Stimulated activated CD4-positive, alpha-beta T cell treated with anti-CD3 and anti-CD28 coated beads, Interleukin-4, amount 100 ng/mL, for 24 hours (primary cell): ENCODE results near the gene ATP2B2.

Experiments used
- DNase-seq: peaks from one replicate; pipeline ENCODE4 v3.0.0-alpha.2; 2020

ATP2B2 gene

DNA sequence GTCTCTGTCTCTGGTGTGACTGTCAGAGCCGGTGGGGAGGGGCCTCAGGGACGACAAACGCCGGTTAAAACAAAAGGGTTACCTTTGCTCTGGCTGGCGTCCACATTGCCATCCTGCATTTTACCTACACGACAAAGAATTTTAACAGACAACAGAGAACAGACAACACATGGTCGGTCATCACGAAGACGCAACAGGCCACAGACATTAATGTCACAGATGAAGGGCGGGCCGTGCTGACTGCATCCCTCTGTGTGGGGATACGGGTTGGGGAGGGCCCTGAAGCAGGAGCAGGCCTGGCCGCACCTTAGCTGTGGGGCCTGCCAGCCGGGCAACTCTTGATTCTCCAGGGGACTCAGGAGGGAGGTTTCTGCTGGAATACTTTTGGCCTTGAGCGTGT lies 126.2 kb downstream of the ATP2B2 start:
- DNase-seq: no peak

DNA sequence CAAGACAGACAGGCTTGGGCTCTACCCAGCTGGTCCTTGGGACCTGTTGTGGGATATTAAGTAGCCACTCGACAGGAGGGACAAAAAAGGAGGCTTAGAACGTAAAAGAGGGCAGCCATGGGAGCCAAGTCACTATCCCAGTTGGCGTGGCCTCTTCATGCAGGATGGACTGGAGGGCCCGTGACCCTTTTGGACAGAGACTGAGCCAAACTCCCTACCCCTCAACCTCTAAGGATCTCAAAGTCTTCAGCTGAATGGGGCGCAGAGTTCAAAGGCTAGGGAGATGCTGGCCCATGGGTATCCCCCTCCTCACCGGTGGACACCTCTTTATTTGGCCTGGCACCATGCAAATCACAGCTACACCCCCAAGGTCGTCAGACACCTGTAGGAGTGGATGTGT lies 126.6 kb downstream of the ATP2B2 start:
- no peak for DNase-seq

DNA sequence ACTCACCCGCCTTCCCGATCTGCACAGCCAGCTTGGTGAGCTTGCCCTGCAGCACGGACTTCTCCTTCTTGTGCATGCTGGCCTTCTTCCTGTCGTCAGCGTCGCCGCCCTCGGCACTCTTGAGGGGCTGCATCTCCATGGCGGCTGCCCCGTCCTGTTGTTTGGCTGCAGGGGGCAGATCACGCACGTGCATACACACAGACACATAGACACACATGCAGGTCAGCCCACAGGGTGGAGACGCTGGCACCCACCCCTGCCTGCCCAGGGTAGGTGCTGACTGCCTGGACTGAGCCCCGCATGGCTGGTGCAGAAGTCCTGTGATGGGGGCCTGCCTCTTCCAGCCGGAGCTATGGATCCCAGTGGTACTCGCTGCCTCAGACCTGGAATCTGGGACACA lies 127.1 kb downstream of the ATP2B2 start:
- no peak for DNase-seq

DNA sequence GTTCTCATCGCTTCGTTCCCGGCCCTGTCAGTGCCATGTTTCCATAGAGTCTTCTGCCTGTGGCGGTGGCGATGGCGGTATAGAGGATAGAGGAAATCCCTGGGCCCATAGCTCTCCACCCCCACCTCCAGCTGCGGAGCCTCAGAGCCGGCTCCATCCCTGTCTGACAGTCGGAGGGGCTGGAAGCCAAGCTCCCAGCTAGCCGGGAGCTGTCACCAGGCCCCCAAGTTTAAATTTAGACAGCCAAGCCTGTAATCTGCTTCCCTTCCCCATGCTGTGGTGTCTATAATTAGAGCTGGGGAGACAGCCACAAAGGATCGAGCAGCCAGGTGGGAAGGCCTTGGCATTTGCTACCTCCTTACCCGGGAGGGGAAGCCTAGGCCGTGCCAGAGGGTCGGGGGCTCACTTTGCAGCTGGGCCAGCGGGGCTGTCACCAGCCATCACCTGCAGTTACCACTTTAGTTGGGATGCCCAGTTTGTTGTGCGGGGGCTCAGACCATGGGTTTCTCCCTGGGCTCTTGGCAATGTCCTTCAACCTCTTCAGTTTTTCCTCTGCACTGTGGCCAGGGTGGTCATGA lies 128.1 kb downstream of the ATP2B2 start:
- no peak for DNase-seq

DNA sequence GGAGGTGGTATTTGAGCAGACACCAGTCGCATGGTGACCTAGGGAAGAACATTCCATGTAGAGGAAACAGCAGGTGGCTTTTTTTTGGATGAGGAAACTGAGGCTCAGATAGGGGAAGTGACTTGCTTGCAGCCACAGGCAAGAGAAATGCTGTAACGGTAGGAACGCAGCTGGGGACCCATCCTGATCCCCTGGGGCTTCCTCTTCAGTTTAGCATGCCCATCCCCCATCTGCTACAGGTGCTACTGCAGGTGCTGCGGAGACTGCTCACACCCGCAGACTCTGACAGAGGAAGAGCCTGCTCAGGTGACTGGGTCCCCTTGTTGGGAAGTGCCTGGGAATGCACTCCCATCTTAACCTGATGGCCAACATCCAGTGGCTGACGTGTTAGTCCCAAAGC lies 129.0 kb downstream of the ATP2B2 start:
- DNase-seq: no peak

DNA sequence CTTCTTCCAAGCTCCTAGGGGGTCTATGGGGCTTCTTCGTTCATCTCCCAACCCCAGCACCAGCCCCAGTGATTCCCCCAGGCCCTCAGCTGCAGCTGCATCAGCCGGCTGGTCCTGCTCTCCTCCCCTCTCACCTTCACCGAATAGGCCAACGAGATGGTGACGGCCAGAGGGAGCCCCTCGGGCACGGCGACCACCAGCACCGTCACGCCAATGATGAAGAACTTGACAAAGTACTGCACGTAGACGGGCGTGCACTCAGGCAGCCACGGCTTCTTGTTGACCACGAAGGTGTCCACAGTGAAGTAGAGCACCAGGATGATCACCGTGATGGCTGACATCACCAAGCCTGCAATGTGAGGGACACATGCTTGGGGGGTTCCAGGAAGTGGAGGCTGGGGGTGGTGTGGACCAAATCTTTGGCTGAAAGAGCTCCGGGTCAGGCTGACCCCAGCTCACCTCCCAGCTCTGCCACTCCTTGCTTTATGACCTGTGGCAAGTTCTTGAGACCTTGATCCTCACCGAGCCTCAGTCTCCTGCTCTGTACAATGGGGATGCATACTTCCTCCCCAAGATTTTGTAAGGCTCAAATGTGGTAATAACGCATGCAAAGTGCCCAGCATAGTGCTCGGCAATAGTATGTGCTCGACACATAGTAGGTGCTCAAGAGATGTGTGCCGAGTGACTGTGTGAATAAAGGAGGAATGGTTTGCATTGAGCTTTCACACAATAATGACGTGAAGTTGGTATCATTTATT lies 129.9 kb downstream of the ATP2B2 start:
- DNase-seq: no peak

DNA sequence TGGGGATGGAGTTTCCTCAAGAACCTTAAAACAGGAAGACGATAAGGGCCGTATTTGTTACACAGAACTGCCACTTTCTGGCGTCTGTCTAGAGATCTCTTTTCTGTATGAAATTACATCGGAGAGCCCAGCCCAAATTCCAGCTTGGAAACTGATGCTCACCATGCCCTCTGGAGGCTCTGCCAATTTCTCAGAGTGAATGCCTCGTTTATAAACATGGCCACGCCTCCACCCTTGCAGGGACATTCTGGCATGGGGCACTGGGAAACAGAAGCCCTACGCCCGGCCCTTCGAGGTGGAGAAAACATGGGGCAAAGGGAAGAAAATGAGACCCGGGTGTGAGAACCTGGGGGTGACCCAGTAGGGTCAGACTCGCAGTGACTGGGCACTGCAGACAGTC lies 131.1 kb downstream of the ATP2B2 start:
- no peak for DNase-seq

DNA sequence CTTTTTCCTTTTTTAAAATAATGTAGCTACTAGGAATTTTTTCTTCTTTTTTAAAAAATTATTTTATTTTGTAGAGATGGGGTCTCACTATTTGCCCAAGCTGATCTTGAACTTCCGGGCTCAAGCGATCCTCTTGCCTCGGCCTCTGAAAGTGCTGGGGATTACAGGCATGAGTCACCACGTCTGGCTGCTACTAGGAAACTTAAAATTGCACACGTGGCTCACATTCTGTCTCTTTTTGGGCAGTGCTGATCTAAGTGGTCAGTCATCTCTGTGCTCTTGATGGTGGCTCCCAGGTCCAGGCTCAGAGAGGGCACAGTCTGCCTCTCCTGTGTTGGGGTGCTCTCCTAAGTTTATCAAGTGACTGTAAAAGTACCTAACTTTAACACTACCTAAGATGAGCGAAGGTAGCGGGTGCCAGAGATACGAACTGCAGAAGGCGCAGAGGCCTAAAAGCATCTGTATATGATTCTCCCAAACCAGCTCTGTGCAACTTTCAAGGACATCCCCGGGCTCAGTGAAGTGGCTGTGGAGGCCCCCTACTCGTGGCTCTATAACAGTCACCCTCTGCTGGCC lies 131.6 kb downstream of the ATP2B2 start:
- DNase-seq: no peak

DNA sequence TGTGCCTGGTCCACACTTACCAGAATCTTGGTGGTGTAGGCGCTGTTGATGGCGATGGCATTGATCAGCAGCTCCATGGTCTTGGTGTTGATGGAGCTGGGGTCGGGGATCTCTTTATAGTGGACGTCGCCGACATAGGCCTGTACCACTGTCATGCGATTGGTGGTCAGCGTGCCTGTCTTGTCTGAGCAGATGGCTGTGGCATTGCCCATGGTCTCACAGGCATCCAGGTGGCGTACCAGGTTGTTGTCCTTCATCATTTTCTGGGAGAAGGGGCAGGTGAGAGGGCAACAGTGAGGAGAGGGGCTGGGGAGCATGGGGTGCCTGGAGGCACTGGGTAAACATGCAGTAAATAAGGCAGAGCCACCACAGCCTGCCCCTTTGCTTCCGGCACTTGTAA lies 133.6 kb downstream of the ATP2B2 start:
- DNase-seq: no peak

DNA sequence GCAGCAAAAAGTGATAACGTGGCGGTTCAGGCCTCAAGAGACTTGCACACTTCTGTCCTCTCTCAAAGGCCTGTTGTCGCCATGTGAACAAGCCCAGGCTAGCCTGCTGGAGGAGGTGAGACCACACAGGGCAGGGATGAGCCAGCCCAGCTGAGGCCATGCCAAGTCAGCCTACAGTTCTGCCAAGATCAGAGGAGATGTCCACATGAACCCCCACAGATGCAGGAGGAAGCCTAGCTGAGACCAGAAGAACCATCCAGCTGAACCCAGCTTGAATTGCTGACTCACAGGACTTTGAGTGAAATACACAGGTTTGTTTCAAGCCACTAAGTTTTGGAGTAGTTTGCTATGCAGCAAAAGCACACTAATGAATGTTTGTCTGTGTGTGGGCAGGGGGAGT lies 134.2 kb downstream of the ATP2B2 start:
- DNase-seq: no peak

DNA sequence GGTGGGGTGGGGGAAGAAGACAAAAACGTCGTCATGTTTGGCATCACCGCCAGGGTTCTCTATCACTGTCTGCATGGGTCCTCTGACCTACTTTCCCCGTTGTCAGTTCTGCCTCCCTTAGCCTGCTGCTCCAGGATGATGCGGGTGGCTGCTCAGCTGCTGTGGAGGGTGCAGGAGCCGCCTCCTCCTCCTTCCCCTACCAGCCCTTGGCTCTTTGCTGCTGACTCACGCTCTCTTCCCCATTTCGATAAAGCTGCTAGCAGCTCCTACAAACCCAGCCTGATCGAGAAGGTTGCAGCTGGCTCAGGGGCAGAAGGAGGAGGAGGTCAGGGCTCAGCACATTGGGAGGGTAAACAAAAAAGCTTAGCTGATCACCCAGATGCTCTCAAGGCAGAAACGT lies 135.0 kb downstream of the ATP2B2 start:
- DNase-seq: no peak

DNA sequence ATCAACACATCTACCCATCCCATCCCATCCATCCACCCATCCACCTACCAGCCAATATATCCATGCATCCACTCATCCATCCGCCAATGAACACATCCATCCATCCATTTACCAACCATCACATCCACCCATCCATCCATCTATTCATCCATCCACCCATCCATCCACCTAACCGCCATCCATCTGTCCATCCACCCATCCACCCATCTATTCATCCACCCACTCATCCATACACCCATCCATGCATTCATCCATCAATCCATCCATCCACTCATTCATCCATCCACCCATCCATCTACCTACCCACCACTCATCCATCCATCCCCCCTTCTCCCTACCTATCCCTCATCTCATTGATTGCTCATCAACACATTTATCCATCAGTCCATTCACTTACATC lies 136.9 kb downstream of the ATP2B2 start:
- DNase-seq: no peak

DNA sequence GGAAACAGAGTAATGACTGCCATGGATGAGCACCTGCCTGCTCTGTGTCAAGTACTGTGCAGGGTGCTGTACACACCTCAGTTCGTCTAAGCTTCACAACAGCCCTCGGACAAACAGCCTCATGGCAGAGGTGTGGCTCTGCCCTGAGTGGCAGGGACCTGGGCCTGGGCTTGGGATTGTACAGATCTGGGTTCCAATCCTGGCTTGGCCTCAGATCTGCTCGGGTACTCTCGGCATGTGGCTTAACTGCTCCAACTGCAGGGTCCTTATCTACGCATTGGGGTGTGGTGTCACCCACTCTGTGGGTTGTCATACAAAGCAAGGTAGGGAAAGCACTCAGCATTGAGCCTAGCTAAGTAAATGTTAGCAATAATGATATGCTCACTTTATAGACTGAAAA lies 137.9 kb downstream of the ATP2B2 start:
- DNase-seq: no peak

DNA sequence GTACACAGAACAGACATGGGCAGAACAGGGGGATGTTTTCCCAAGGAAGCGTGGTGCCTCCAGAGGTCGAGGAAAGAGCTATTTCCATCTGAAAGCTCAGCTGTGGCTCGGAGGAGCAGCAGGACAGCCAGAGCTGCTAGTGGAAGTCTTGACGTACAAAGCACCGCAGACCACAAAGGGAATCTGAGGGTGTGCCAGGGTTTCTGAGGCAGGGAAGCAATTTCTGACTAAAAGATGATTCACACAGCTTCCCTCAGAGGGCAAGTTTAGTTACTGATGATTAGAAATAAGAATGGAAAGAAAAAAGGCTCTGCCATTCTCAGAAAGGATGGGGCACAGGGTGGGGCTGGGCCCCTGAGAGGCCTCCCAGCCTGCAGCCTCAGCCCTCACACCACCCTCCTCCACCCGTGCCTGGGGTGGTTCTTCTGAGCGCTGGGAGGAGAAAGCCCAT lies 138.7 kb downstream of the ATP2B2 start:
- DNase-seq: peak; percentile 59

DNA sequence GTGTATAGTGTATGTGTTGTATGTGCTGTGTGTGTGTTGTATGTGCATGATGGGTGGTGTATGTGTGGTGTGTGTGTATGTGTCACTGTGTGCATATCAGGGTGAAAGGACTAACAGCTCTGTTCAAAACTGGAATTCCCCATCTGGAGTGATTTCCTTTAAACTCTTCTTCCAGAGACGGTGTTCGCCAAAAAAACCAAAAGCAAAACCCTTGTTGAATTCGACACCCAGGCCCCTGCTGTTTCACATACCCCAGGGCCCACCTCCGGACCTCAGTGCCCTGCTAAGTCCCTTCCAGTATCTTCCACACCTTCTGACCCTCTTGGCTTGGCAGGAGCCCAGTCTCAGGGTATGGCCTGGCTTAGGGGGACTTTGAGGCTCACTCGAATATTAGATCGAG lies 139.6 kb downstream of the ATP2B2 start:
- DNase-seq: no peak

DNA sequence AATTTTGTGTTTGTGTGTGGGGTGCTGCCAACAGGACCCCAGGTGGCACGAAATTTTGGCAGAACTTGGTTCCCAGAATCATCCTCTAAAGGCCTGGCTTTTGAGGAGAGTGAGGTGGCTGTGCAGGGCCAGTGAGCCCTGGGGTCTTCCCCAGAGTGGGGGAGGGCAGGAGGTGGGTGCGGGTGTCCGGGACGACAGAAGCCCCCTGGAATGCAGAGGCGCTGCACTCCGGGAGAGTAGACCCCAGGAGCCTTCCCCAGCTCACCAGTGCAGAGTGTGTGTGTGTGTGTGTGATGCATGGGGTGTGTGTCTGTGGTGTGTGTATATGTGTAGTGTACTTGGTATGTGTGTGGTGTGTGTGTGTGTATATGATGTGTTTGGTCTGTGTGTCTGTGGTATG lies 140.1 kb downstream of the ATP2B2 start:
- no peak for DNase-seq

DNA sequence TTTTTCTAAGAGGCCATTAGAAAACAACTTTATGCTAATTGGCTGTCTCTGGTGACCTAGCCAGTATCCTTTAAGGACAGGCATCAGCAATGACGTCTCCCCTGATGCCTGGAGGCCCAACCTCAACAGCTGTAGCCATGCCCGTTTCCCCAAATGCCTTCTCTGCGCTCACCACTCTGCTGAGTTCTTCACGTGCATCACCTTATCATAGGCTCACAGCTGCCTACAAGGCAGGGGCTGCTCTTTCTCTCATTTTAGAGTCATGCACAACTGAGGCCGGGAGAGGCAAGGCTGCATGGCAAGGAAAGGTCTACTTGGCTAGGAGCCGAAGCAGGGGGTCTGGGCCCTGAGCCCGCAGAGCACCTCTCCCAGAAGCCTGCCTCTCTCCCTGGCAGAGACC lies 140.6 kb downstream of the ATP2B2 start:
- DNase-seq: no peak

DNA sequence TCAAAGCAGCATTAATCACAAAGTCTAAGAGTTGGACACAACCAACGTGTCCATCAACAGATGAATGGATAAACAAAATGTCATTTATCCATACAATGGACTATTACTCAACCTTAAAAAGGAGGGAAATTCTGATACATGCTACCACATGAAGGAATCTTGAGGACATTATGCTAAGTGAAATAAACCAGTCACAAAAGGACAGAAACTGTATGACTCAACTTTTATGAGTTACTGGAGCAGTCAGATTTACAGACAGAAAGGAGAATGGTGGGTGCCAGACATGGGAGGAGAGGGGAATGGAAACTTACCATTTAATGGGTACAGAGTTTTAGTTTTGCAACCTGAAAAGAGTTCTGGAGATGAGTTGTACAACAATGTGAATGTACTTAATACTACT lies 141.5 kb downstream of the ATP2B2 start:
- DNase-seq: peak; percentile 30

DNA sequence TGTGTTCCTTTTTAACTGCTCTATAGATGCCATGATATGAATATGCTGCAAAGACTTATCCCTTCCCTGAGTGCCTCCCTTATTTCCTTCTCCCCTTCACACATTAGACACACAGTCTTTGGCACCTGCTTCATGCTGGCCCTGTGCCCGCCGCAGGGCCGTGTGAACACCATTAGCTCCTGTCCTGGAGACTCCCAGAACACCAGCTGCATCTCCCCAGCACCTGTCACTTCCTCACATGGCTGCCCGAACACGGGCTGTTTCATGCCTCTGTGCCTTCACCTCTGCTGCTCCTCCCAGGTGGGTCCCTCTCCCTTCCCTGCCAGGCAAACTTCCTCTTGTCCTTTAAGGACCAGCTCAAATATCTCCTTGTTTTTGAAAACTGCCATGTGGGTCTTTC lies 144.0 kb downstream of the ATP2B2 start:
- DNase-seq: no peak

DNA sequence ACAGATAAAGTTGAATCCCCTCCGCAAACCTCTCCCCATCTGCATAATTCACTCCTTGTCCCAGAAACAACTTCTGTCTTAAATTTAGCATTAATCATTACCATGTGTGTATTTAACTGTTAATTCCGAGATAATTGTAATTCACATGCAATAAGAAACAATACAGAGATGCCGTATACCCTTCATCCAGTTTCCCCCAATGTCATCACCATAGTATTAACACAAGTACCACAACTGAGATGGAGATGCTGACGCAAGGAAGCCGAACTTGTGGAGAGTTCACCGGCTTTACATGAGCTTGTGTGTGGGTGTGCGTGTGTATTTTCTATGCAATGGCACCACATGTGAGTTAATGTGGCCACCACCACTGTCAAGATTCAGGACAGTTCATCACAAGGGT lies 144.9 kb downstream of the ATP2B2 start:
- no peak for DNase-seq

DNA sequence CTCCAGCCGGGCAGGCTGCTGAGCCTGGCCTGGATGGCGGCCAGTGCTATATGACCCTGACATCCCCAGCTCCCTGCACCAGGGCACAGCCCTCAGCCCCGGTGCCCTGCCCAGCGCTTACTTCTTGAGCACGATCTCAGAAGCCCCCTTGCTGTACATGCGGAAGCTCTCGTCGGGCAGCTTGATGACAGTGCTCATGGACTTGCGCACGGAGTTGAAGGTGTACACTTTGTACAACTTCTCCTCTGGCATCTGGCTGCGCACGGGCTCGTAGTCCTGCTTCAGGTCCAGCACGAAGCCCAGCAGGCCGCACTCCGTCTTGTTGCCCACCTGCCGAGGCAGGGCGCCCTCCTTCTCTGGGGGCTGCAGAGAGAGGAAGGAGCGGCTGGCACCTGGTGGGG lies 145.6 kb downstream of the ATP2B2 start:
- no peak for DNase-seq

DNA sequence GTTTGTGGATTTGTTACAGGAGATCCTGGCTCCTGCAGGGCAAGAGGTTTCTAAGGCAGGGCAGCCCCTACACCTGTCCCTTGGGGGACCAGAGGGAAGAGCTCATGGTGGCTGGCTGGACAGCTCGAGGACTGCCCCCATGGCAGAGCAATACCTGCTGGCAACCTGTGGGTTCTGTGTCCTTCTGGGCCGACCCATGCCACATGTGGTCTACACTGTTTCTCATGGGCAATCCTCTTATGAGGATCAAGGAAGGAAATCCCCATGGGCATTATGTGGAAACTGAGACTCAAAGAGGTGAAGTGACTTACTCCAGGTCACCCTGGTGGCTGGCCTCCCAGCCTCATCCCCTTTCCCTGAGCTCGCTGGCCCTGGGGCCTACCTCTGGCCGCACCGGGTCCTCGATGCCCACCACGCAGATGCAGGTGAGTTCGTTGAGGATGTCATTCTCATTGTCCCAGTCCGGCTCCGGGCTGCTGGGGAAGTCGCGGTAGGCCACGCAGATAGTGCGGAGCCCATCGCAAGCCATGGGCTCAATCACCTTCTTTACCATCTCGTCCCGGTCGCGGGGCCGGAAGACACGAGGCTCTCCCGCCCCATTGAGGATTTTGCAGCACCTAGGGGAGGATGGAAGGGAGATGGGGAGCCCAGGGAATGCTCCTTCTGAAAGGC lies 146.9 kb downstream of the ATP2B2 start:
- no peak for DNase-seq

DNA sequence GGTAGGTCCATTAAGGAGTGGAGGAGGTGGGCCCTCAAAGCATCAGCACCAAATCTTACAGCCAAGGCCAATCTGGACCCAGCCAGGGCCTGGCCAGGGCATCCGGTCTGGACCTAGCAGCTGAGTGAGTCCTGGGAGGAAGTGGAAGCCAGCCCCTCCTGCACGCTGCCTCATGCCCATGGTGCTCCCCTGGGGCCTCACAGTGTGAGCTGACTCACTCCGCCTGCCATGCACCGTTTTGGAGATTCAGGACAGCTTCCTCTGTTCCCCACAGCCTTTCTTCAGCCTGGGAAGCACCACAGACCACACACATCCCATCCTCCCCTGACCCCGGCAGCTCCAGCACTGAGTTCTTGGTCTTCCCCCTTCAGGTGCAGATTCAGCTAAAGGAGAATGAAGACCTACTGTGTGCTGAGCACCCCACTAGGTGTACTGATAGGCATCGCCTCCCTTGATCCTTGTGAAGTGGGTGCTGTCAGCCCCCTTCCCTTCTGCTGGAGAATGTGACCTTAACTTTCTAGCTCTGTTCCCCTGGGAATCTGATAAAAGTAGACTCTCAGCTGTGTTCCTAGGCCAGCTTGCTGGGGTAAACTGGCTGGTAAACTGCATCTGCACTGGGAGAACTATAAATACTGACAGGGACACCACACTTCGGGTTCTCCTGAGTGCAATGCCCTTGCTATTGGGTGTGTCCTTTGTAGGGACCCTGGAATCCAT lies 147.6 kb downstream of the ATP2B2 start:
- DNase-seq: no peak
